GM10266 (cell line): ENCODE measurements around the gene CLK3.

Experiments used
- DNase-seq: peaks from one replicate; pipeline ENCODE4 v3.0.0; 2012; ENCODE audit errors: extremely low spot score
- CTCF ChIP-seq: IDR thresholded peaks from 2 replicates; pipeline ENCODE4 v1.5.1; 2012; ENCODE audit warnings: mild to moderate bottlenecking, low read depth; ENCODE audit not compliant: control insufficient read depth, insufficient read depth; ENCODE audit errors: missing control alignments

CLK3 gene

GRCh38 chr15:74646480-74646879, 30.8 kb downstream of the CLK3 start:
- no peak for DNase-seq
- TF ChIP-seq CTCF, result no peak

GRCh38 chr15:74648051-74648842, 32.6 kb downstream of the CLK3 start:
- no peak for TF ChIP-seq CTCF
- DNase-seq, result no peak

GRCh38 chr15:74651242-74651741, 35.7 kb downstream of the CLK3 start:
- no peak for DNase-seq
- no peak for TF ChIP-seq CTCF

GRCh38 chr15:74653426-74654102, 37.9 kb downstream of the CLK3 start:
- DNase-seq, result no peak
- TF ChIP-seq CTCF, result no peak

- TF ChIP-seq CTCF, result no peak
- DNase-seq, result no peak
These were observed 39.8 kb downstream of the CLK3 start for GRCh38 chr15:74655424-74655823.

GRCh38 chr15:74656935-74657535, 41.4 kb downstream of the CLK3 start:
- TF ChIP-seq CTCF, result no peak
- DNase-seq, result no peak
